Stimulated activated CD8-positive, alpha-beta memory T cell treated with anti-CD3 and anti-CD28 coated beads, Interleukin-4, amount 100 ng/mL, for 1 hour (primary cell): Measurements from ENCODE around the gene TNS3.

ENCODE experiments used
- DNase-seq, 2 donors: peaks; one replicate each; pipeline ENCODE4 v3.0.0-alpha.2; 2020; ENCODE audit warnings: low read depth in 2 of 2, low spot score in 1 of 2

TNS3 gene

GRCh38 chr7:47333554-47333887 lies 248.4 kb downstream of the TNS3 start:
- no peak for DNase-seq

- DNase-seq: no peak
Observed at GRCh38 chr7:47332681-47333553, 249.0 kb downstream of the TNS3 start.

- DNase-seq: no peak
Observed at GRCh38 chr7:47332213-47332612, 249.7 kb downstream of the TNS3 start.

- no peak for DNase-seq
Observed at GRCh38 chr7:47331179-47331565, 250.7 kb downstream of the TNS3 start.

- no peak for DNase-seq
Observed at GRCh38 chr7:47330561-47331178, 251.2 kb downstream of the TNS3 start.

GRCh38 chr7:47330026-47330425 lies 251.9 kb downstream of the TNS3 start:
- no peak for DNase-seq

GRCh38 chr7:47329320-47329926 lies 252.5 kb downstream of the TNS3 start:
- no peak for DNase-seq

- no peak for DNase-seq
Observed at GRCh38 chr7:47328392-47329319, 253.3 kb downstream of the TNS3 start.

GRCh38 chr7:47327698-47328391 lies 254.1 kb downstream of the TNS3 start:
- DNase-seq: no peak

- no peak for DNase-seq
Observed at GRCh38 chr7:47327346-47327697, 254.6 kb downstream of the TNS3 start.

GRCh38 chr7:47326808-47327207 lies 255.1 kb downstream of the TNS3 start:
- DNase-seq: no peak

GRCh38 chr7:47326220-47326619 lies 255.7 kb downstream of the TNS3 start:
- DNase-seq: no peak

GRCh38 chr7:47325337-47325736 lies 256.6 kb downstream of the TNS3 start:
- DNase-seq: no peak

- no peak for DNase-seq
Observed at GRCh38 chr7:47323904-47324303, 258.0 kb downstream of the TNS3 start.

GRCh38 chr7:47322731-47323130 lies 259.2 kb downstream of the TNS3 start:
- DNase-seq: no peak

GRCh38 chr7:47320296-47320695 lies 261.6 kb downstream of the TNS3 start:
- no peak for DNase-seq

- no peak for DNase-seq
Observed at GRCh38 chr7:47318395-47319182, 263.3 kb downstream of the TNS3 start.

- DNase-seq: no peak
Observed at GRCh38 chr7:47317487-47317886, 264.4 kb downstream of the TNS3 start.

- no peak for DNase-seq
Observed at GRCh38 chr7:47314728-47315607, 266.9 kb downstream of the TNS3 start.
